ENCODE measurements around the gene ADH4.
A peak's percentile ranks its signal among the peaks of the same experiment; 100 is the strongest.

DNA sequence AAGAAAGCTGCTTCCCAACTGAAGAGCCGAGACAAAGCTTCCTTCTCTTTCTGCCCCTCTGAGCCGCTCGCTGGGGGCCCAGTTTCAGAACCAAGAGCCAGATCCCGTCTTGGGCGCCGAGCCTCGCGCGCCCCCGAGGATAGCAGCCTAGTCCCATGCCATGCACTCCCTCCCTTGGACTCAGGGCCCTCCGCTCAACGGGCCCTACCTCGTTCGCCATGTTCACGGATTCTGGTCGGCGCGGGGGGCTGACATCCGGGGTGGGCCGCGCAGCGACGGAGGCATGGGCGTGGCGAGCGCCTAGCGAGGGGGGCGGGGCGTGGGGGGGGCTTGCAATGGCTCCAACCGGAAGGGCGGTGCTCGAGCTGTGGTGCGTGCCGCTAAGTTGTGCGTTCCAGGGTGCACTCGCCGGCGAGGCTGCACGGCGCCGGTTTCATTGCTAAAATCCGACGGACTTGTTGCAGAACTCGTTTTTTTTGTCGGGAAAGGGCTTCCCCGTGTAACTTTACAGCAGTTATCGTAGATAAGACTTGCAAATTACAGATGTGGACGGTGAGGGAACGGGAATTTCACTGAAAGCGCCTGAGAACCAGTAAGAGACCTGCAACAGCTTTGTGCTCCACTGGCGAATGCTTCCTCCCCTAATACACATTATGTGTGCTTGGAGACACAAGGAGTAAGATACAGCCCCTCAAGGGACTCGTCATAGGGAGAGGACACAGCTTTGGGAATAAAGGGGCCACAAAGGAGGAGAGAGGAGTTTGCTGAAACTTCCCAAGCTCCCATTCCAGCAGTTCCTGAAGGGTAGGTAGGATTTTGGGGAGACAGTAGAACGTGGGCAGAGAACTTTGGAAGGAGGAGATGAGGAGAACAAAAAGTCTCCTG lies 55.4 kb downstream of the ADH4 start, which contains the start of gene ADH5:
- TF ChIP-seq POLR2A (IDR thresholded peaks at IDR 0.05): peak in 2 of 3 donors; percentile 21 to 73
- TF ChIP-seq, protein P1, sequence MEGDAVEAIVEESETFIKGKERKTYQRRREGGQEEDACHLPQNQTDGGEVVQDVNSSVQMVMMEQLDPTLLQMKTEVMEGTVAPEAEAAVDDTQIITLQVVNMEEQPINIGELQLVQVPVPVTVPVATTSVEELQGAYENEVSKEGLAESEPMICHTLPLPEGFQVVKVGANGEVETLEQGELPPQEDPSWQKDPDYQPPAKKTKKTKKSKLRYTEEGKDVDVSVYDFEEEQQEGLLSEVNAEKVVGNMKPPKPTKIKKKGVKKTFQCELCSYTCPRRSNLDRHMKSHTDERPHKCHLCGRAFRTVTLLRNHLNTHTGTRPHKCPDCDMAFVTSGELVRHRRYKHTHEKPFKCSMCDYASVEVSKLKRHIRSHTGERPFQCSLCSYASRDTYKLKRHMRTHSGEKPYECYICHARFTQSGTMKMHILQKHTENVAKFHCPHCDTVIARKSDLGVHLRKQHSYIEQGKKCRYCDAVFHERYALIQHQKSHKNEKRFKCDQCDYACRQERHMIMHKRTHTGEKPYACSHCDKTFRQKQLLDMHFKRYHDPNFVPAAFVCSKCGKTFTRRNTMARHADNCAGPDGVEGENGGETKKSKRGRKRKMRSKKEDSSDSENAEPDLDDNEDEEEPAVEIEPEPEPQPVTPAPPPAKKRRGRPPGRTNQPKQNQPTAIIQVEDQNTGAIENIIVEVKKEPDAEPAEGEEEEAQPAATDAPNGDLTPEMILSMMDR (IDR thresholded peaks at IDR 0.05 in 8 of 11, conservative IDR thresholded peaks at IDR 0.05 in 3 of 11): no peak

All from spleen (tissue), 7 donors.